GM12878 (cell line): Measurements from ENCODE around the gene MESD.

ENCODE experiments used
- CBX5 ChIP-seq: sonication (generic); IDR thresholded peaks from 2 replicates; pipeline ENCODE4 v1.6.1; 2016; ENCODE audit warnings: low read depth, moderate library complexity, mild to moderate bottlenecking, inconsistent platforms
- CHD4 ChIP-seq: fragments of 200-600 bp; sonication (generic); IDR thresholded peaks from 2 replicates; pipeline ENCODE4 v1.6.1; 2016; ENCODE audit warnings: mild to moderate bottlenecking
- CTCF ChIP-seq, 3 experiments: IDR thresholded peaks in 2 of 3; conservative IDR thresholded peaks in 1 of 3; 2 replicates each; pipeline ENCODE4 v1.5.1; 2011; ENCODE audit warnings: low read depth in 3 of 3, low read length in 3 of 3, mild to moderate bottlenecking in 3 of 3, control low read depth in 2 of 3, moderate library complexity in 2 of 3, inconsistent platforms in 1 of 3, mixed read lengths in 1 of 3; ENCODE audit not compliant: control insufficient read depth in 2 of 3, insufficient read depth in 1 of 3; ENCODE audit errors: extremely low read depth in 1 of 3
- EGR1 ChIP-seq, 2 experiments: IDR thresholded peaks; 1 replicate in 1 of 2; 2 replicates in 1 of 2; pipeline ENCODE4 v1.6.1; 2011 to 2012; ENCODE audit warnings: low read depth in 2 of 2, low read length in 2 of 2, borderline replicate concordance in 1 of 2, mild to moderate bottlenecking in 1 of 2, moderate library complexity in 1 of 2
- EP300 ChIP-seq, 2 experiments: fragments of 150-350 bp in 1 of 2; IDR thresholded peaks; 2 replicates each; pipeline ENCODE4 v1.6.1; 2011 to 2012; ENCODE audit warnings: low read depth in 2 of 2, low read length in 2 of 2, borderline replicate concordance in 1 of 2, improper control_type of control experiment in 1 of 2, inconsistent platforms in 1 of 2; ENCODE audit not compliant: control insufficient read depth in 1 of 2
- HDGF ChIP-seq: fragments of 450-650 bp; IDR thresholded peaks from 2 replicates; pipeline ENCODE4 v1.6.1; 2016; ENCODE audit warnings: antibody characterized with exemption
- KLF5 ChIP-seq: fragments of 450-650 bp; IDR thresholded peaks from 2 replicates; pipeline ENCODE4 v1.6.1; 2014; ENCODE audit warnings: mild to moderate bottlenecking; ENCODE audit not compliant: partially characterized antibody
- POLR2A ChIP-seq: IDR thresholded peaks from 2 replicates; pipeline ENCODE4 v1.6.1; 2011; ENCODE audit warnings: low read depth, mild to moderate bottlenecking, low read length
- PRDM15 ChIP-seq: fragments of 450-650 bp; formaldehyde crosslinking; IDR thresholded peaks from 2 replicates; pipeline ENCODE4 v1.4.0; 2020; ENCODE audit warnings: mild to moderate bottlenecking, moderate library complexity
- RAD21 ChIP-seq: IDR thresholded peaks from 2 replicates; pipeline ENCODE4 v1.6.1; 2011; ENCODE audit warnings: mild to moderate bottlenecking, low read depth, low read length, moderate library complexity; ENCODE audit not compliant: insufficient read depth
- REST ChIP-seq: IDR thresholded peaks from 2 replicates; pipeline ENCODE4 v1.6.1; 2012; ENCODE audit warnings: mild to moderate bottlenecking, low read depth, low read length
- SP1 ChIP-seq: IDR thresholded peaks from one replicate; pipeline ENCODE4 v1.6.1; 2011; ENCODE audit warnings: low read depth, low read length
- STAT1 ChIP-seq: fragments of 450-650 bp; conservative IDR thresholded peaks from 2 replicates; pipeline ENCODE4 v1.6.1; 2014; ENCODE audit warnings: antibody characterized with exemption, mild to moderate bottlenecking
- TCF7 ChIP-seq: IDR thresholded peaks from 2 replicates; pipeline ENCODE4 v1.6.1; 2014; ENCODE audit warnings: antibody characterized with exemption, borderline replicate concordance

GRCh38 chr15:80950291-80951078, 39.1 kb downstream of the MESD start:
- TF ChIP-seq EP300 (IDR thresholded peaks at IDR 0.05; ENCODE audit: borderline replicate concordance in 1 of 2, control insufficient read depth in 1 of 2, low read depth in 2 of 2, low read length in 2 of 2) = no peak
- no peak for TF ChIP-seq HDGF
- no peak for TF ChIP-seq CHD4
- TF ChIP-seq TCF7 = no peak
- TF ChIP-seq KLF5 = no peak
- no peak for TF ChIP-seq STAT1
- TF ChIP-seq EGR1 (IDR thresholded peaks at IDR 0.05; ENCODE audit: borderline replicate concordance in 1 of 2, low read depth in 2 of 2, low read length in 2 of 2) = no peak
- no peak for TF ChIP-seq SP1
- no peak for TF ChIP-seq RAD21
- no peak for TF ChIP-seq PRDM15 (CRISPR knock-in tag)
- no peak for TF ChIP-seq POLR2A
- no peak for TF ChIP-seq CBX5
- no peak for TF ChIP-seq CTCF (IDR thresholded peaks at IDR 0.05 in 2 of 3, conservative IDR thresholded peaks at IDR 0.05 in 1 of 3; ENCODE audit: control insufficient read depth in 2 of 3, extremely low read depth in 1 of 3, insufficient read depth in 1 of 3, low read depth in 3 of 3, low read length in 3 of 3)
- TF ChIP-seq REST = no peak
